ENCODE data around the gene XG. TPM values are rescaled to one million over a fixed set of nuclear protein-coding genes. Genes with fewer than 3 reads are reported as not detected.

The XG gene
- total RNA-seq, 4 donors from 2014 or later, result 0.12 to 3.5 (median 0.28) TPM; not detected in 1

DNA sequence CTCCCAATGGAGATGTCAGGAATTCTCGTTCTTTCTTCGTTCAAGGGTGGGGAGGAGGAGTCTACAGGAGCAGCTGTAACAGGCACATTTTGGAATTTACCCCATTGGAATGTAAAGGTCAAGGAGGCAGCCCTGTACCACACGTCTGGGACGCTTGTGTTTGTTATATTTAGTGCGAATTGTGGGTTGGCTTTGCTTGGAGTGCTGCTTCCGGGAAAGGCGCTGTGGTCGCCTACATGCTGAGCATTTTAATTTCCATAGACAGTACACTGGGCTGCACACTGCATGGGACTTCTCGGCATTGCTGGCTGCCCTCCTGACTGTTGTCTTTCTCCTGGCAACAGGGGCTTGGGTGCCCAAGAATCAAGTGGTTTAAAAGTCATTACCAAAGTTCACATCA is 89.7 kb downstream of the XG start:
- DNase-seq (ENCODE audit: low spot score) (no peak), ATAC-seq (ENCODE audit: low FRiP score) (no peak)
- TF ChIP-seq, protein P1, sequence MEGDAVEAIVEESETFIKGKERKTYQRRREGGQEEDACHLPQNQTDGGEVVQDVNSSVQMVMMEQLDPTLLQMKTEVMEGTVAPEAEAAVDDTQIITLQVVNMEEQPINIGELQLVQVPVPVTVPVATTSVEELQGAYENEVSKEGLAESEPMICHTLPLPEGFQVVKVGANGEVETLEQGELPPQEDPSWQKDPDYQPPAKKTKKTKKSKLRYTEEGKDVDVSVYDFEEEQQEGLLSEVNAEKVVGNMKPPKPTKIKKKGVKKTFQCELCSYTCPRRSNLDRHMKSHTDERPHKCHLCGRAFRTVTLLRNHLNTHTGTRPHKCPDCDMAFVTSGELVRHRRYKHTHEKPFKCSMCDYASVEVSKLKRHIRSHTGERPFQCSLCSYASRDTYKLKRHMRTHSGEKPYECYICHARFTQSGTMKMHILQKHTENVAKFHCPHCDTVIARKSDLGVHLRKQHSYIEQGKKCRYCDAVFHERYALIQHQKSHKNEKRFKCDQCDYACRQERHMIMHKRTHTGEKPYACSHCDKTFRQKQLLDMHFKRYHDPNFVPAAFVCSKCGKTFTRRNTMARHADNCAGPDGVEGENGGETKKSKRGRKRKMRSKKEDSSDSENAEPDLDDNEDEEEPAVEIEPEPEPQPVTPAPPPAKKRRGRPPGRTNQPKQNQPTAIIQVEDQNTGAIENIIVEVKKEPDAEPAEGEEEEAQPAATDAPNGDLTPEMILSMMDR (IDR thresholded peaks at IDR 0.05), result no peak

GRCh38 chrX:2846992-2847391 is 95.2 kb downstream of the XG start:
- TF ChIP-seq, protein P1 (IDR thresholded peaks at IDR 0.05), result no peak

DNA sequence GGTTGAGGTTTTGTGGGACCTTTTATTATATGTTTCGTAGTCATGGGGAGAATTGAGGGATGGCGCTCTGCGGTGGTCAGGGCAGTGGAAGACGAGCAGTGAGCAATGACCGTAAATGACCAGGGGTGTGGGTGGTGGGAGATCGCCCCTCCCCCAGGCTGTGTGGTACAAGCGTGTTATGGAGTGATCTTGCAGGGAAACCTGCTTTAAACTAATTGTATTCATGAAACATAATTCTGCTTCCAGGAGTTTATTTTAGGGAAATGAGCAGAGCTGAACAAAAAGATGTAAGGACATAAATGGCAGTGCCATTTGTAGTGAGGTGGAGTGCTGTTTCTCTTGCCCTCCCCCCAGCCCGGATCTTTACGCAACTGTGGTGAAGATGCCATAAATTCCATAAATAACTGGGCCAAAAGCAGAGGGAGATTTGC is 97.0 kb downstream of the XG start:
- no peak for DNase-seq (ENCODE audit: low spot score)
- ATAC-seq (ENCODE audit: low FRiP score), result no peak
- TF ChIP-seq, protein P1 (IDR thresholded peaks at IDR 0.05), result no peak

More at GRCh38 chrX:2846992-2847391, 95.2 kb downstream of the XG start:
- ATAC-seq (ENCODE audit: low FRiP score) (no peak), DNase-seq (ENCODE audit: low spot score) (no peak)

DNA sequence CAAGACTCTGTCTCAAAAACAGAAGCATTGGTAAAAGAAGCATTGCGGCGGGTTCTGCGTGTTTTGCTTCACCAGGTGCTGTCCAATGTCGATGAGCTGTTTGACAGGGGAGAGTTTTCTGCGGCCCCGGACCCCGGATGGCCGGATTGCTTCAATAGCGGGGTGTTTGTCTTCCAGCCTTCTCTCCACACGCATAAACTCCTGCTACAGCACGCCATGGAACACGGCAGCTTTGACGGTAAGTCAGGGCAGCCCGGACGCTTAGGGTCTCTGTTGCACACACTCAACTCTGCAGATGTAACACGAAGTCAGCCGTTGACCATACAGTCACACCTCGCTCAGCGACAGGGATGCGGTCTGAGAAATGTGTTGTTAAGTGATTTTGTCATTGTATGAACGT is 103.1 kb downstream of the XG start:
- TF ChIP-seq, protein P1 (IDR thresholded peaks at IDR 0.05), result no peak
- no peak for ATAC-seq (ENCODE audit: low FRiP score)

DNA sequence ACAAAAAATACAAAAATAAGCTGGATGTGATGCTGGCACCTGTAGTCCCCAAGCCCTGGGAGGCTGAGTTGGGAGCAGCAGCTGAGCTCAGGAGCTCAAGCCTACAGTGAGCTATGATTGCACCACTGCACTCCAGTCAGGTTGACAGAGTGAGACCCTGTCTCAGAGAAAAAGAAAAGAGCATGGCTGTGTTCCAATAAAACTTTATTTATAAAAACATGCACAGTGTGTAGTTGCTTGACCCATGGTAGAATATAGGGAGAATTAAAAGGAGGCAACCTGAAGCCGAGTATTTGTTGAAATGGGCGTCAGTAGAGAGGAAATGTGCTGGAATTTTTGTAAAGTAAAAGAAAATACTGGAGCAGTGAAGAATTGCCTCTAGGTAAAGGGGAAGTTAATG is 103.9 kb downstream of the XG start:
- DNase-seq (ENCODE audit: low spot score), result no peak
- no peak for ATAC-seq (ENCODE audit: low FRiP score)
- TF ChIP-seq, protein P1 (IDR thresholded peaks at IDR 0.05), result no peak

More for the DNA sequence above, 103.1 kb downstream of the XG start:
- DNase-seq (ENCODE audit: low spot score), result no peak

DNA sequence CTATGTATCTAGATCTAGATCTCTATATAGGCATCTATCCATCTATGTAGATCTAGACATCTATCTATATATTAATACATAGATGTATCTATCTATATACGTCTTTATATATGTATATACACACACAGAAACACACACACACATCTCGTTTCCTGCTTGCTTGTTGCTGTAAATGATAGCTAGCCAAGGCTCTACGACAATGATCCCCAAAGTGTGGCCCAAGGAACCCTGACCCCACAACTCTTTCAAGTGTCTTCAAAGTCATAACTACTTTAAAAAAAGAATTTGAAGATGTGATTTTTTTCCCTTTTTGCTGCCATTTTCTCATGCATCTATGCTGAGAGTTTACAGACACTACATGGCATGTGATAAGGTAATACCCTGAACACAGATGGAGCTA is 105.7 kb downstream of the XG start:
- TF ChIP-seq, protein P1 (IDR thresholded peaks at IDR 0.05), result no peak
- no peak for DNase-seq (ENCODE audit: low spot score)
- no peak for ATAC-seq (ENCODE audit: low FRiP score)

GRCh38 chrX:2859197-2859797 is 107.5 kb downstream of the XG start:
- TF ChIP-seq, protein P1 (IDR thresholded peaks at IDR 0.05), result no peak
- ATAC-seq (ENCODE audit: low FRiP score) (no peak), DNase-seq (ENCODE audit: low spot score) (no peak)
